HepG2 (cell line): ENCODE measurements around the gene HMCN1. TPM values are rescaled to one million over a fixed set of nuclear protein-coding genes. Genes with fewer than 3 reads are reported as not detected.

ENCODE experiments used
- ATAC-seq: fragments of 200-7000 bp; cut with Tn5 transposase; 3 replicates; pipeline ENCODE4 v1.9.1; 2020; ENCODE audit warnings: mild to moderate bottlenecking, moderate library complexity
- BruUV-seq: library from RNA; stranded (reverse); fragments of 400-500 nt; replicated peaks from 2 replicates; lab custom pipeline; 2021; lab: Mats Ljungman, UMichigan
- CTCF ChIA-PET: fragments of 300-600 bp; formaldehyde crosslinking; extraction: SDS; loops from one replicate; lab custom pipeline; 2021; ENCODE audit warnings: low total read pairs, inconsistent platforms, low intra/inter-chr PET ratio; lab: Yijun Ruan, JAX
- POLR2A ChIA-PET: fragments of 350-600 bp; sonication (Branson Sonifier 250); formaldehyde crosslinking; loops from one replicate; lab custom pipeline; 2020; ENCODE audit warnings: antibody characterized with exemption, inconsistent platforms; lab: Yijun Ruan, JAX
- DNase-seq: peaks from one replicate; pipeline ENCODE4 v3.0.0-alpha.2; 2015; ENCODE audit warnings: low spot score
- FAIRE-seq: peaks from 3 replicates; lab custom pipeline; 2011; peaks lifted over from hg19 to GRCh38; lab: Jason Lieb, UNC
- H2AFZ ChIP-seq: one replicate; pipeline ENCODE4 v1.6.1; 2011; ENCODE audit warnings: low read length, inconsistent platforms
- H3K27ac ChIP-seq: fragments of 300-600 bp; 3 replicates; pipeline ENCODE4 v1.8.0; 2011; ENCODE audit warnings: mixed run types, mild to moderate bottlenecking, mixed read lengths, low read length, inconsistent platforms; ENCODE audit not compliant: insufficient read depth; ENCODE audit errors: extremely low read length
- H3K27me3 ChIP-seq, 2 experiments: fragments of 200-600 bp in 1 of 2; 2 replicates in 1 of 2; 3 replicates in 1 of 2; pipeline versions ENCODE4 v1.6.0 to v1.8.0; 2011; ENCODE audit warnings: low read length in 2 of 2, mild to moderate bottlenecking in 2 of 2, moderate library complexity in 2 of 2, inconsistent platforms in 1 of 2; ENCODE audit not compliant: insufficient read depth in 2 of 2, control insufficient read depth in 1 of 2
- H3K36me3 ChIP-seq, 2 experiments: fragments of 200-600 bp in 1 of 2; replicated peaks in 1 of 2; 2 replicates in 1 of 2; 3 replicates in 1 of 2; pipeline versions ENCODE4 v1.5.1 to v1.8.0; 2011; ENCODE audit warnings: low read length in 2 of 2, inconsistent platforms in 1 of 2; ENCODE audit not compliant: insufficient read depth in 2 of 2, control insufficient read depth in 1 of 2
- H3K4me1 ChIP-seq: 2 replicates; pipeline ENCODE4 v1.5.1; 2012; ENCODE audit warnings: low read length, inconsistent platforms; ENCODE audit not compliant: insufficient read depth
- H3K4me2 ChIP-seq: 2 replicates; pipeline ENCODE4 v1.6.0; 2011; ENCODE audit warnings: low read depth, low read length, inconsistent platforms
- H3K4me3 ChIP-seq, 3 experiments: fragments of 200-600 bp in 1 of 3; sonication (generic), shearing (Covaris generic) in 1 of 3; replicated peaks in 1 of 3; 2 replicates each; pipeline ENCODE4 v1.5.1; 2011 to 2016; ENCODE audit warnings: low read length in 3 of 3, inconsistent platforms in 2 of 3, low read depth in 2 of 3, mild to moderate bottlenecking in 2 of 3, control low read depth in 1 of 3, mixed read lengths in 1 of 3; ENCODE audit not compliant: insufficient read depth in 1 of 3
- H3K79me2 ChIP-seq: one replicate; pipeline ENCODE4 v1.6.1; 2011; ENCODE audit warnings: low read length, inconsistent platforms; ENCODE audit not compliant: insufficient read depth
- H3K9ac ChIP-seq: 2 replicates; pipeline ENCODE4 v1.6.0; 2011; ENCODE audit warnings: mild to moderate bottlenecking, low read depth, low read length, inconsistent platforms; ENCODE audit not compliant: insufficient read depth
- H3K9me3 ChIP-seq: 2 replicates; pipeline ENCODE4 v1.5.1; 2012; ENCODE audit warnings: mild to moderate bottlenecking, low read length
- H4K20me1 ChIP-seq: 2 replicates; pipeline ENCODE4 v1.6.0; 2011; ENCODE audit warnings: inconsistent platforms, mild to moderate bottlenecking, low read length, moderate library complexity; ENCODE audit not compliant: insufficient read depth
- ADNP ChIP-seq: sonication (generic); formaldehyde crosslinking; IDR thresholded peaks from 2 replicates; pipeline ENCODE4 v1.4.0; 2020; ENCODE audit warnings: missing genetic modification reagents
- DNMT3B ChIP-seq: conservative IDR thresholded peaks from 2 replicates; pipeline ENCODE4 v1.6.1; 2016; ENCODE audit warnings: missing biosample characterization, control low read depth
- EP300 ChIP-seq, 3 experiments: sonication (generic) in 1 of 3; formaldehyde crosslinking in 1 of 3; IDR thresholded peaks; 2 replicates each; pipeline versions ENCODE4 v1.5.1 to v1.6.1; 2011 to 2020; ENCODE audit warnings: low read depth in 2 of 3, low read length in 2 of 3, borderline replicate concordance in 1 of 3, improper control_type of control experiment in 1 of 3, mild to moderate bottlenecking in 1 of 3, missing genetic modification reagents in 1 of 3, moderate library complexity in 1 of 3
- HNRNPH1 ChIP-seq: fragments of 200-400 bp; formaldehyde crosslinking; optimal IDR thresholded peaks from 2 replicates; pipeline ENCODE3; 2017; ENCODE audit warnings: mild to moderate bottlenecking, low read depth, low read length
- SNAPC4 ChIP-seq: sonication (generic); formaldehyde crosslinking; IDR thresholded peaks from 2 replicates; pipeline ENCODE4 v1.4.0; 2020; ENCODE audit warnings: mild to moderate bottlenecking, missing genetic modification reagents
- TBX2 ChIP-seq: sonication (generic); formaldehyde crosslinking; IDR thresholded peaks from 2 replicates; pipeline ENCODE4 v1.5.0; 2020; ENCODE audit warnings: missing genetic modification reagents, mild to moderate bottlenecking, borderline replicate concordance
- ZFP1 ChIP-seq: IDR thresholded peaks from 2 replicates; pipeline ENCODE4 v1.6.1; 2016
- ZNF503 ChIP-seq: sonication (generic); formaldehyde crosslinking; IDR thresholded peaks from 2 replicates; pipeline ENCODE4 v1.4.0; 2020; ENCODE audit warnings: missing genetic modification reagents
- in situ Hi-C: cut with HindIII; loops from 2 replicates; pipeline ENCODE4 v1.10.0; 2017; ENCODE audit warnings: low pct_unique_long_range_greater_than_20kb; ENCODE audit not compliant: extremely low pct_ligation_motif_present
- intact Hi-C: fragments of 100-400 bp; cut with micrococcal nuclease; formaldehyde crosslinking; loops from one replicate; pipeline ENCODE4 v1.10.0; 2022; ENCODE audit not compliant: unreplicated experiment
- polyA plus RNA-seq, 8 experiments: library from polyadenylated mRNA; depleted of rRNA in 3 of 8; stranded (reverse) in 7 of 8; unstranded in 1 of 8; fragments of >200 nt; fragmentation: Illumina TruSeq in 4 of 8; extraction: Trizol in 4 of 8; gene quantifications; 2 replicates each; pipeline versions ENCODE4 v1.2.1 to v1.2.3, GENCODE V29; 2011 to 2016; ENCODE audit warnings: low read depth in 4 of 8, missing spikeins in 1 of 8, mixed read lengths in 1 of 8; ENCODE audit not compliant: insufficient read depth in 1 of 8
- total RNA-seq, 5 experiments: library from RNA; depleted of rRNA; stranded (reverse); fragments of >200 nt; fragmentation: Illumina TruSeq; extraction: Trizol; gene quantifications; 2 replicates each; pipeline ENCODE4 v1.2.3, GENCODE V29; 2016; ENCODE audit warnings: low read depth in 1 of 5

HMCN1 gene
- total and polyA plus RNA-seq, 2 of the 13 experiments (the other 11 are each of a cell fraction or from before 2014, with no cell fraction given) = 0.03 TPM; not detected in 1

DNA sequence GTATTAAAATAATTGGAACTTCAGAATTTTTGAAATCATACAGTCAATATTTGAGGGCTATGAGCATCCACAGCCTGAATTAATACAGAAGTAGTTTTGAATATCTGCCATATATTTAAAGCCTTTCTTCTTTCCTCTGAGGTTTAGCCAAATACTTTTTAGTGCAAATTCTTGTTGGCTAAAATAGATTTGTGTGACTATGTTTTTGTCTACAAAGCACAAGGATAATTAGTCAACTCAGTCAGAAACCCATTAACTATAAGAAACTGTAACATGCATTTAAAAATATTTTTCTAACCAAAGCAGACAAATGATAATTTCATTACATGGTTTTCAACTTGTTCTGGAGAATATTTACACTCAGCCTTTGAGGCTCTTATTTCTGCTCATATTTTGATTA, 408.7 kb downstream of the HMCN1 start (continued):
- TF ChIP-seq TBX2 (CRISPR knock-in tag) = no peak
- no peak for TF ChIP-seq EP300 (IDR thresholded peaks at IDR 0.05; ENCODE audit: low read depth in 2 of 2, low read length in 2 of 2)
- TF ChIP-seq EP300 (CRISPR knock-in tag; IDR thresholded peaks at IDR 0.05; ENCODE audit: borderline replicate concordance) = no peak
- TF ChIP-seq ZNF503 = no peak

DNA sequence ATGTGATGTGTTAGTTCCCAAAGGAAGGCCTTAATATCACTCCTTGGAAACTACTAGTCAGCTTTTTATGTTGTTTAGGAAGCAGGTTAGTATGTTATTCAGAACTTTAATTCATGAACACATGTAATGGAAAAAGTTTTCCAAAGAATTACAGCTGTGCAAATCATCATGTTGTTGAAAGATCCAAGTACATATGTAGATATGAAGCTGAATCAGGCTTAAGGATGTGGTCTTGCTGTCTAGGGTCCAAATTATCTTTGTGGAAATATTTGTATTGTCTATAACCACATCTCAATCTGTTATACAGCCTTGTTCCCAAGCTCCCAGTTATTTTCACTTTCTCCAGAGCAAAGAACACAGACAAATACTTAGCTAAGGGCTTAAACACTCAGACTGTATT, 409.3 kb downstream of the HMCN1 start:
- ATAC-seq = no peak
- POLR2A ChIA-PET = no interaction called here
- no peak for DNase-seq
- Histone ChIP-seq H3K27me3 (no peaks in the 10 kb centered on the region), H3K4me1 (no peaks in the 10 kb centered on the region), H3K79me2 (no peaks in the 10 kb centered on the region), H3K9me3 (no peaks in the 10 kb centered on the region)
- no peak for TF ChIP-seq DNMT3B (CRISPR knock-in tag)
- no peak for TF ChIP-seq ZFP1 (CRISPR knock-in tag)
- no peak for TF ChIP-seq SNAPC4 (CRISPR knock-in tag)
- no peak for TF ChIP-seq HNRNPH1
- TF ChIP-seq ADNP (CRISPR knock-in tag) = no peak
- TF ChIP-seq, all 625 proteins: peak for 0
- Histone ChIP-seq H3K4me2 (no peak overlapping the region), H3K36me3 (no peaks in the 10 kb centered on the region), H4K20me1 (no peaks in the 10 kb centered on the region), H3K27ac (no peak overlapping the region), H3K9ac (no peak overlapping the region), H3K4me3 (no peak overlapping the region), H2AFZ (no peak overlapping the region)
- in situ Hi-C loops = no loop called here
- intact Hi-C loops = no loop called here
- CTCF ChIA-PET = no interaction called here
- FAIRE-seq = no peak
- no TSS peak for BruUV-seq
